IMR-90 (cell line): ENCODE measurements around the gene RABIF. TPM values are rescaled to one million over a fixed set of nuclear protein-coding genes. Genes with fewer than 3 reads are reported as not detected.
"Not testable (repeated sequence)": the region's sequence is repeated elsewhere in the genome, so short reads cannot be mapped to it uniquely, and the experiment has no call there.

ENCODE experiments used
- ATAC-seq: fragments of 200-7000 bp; cut with Tn5 transposase; 2 replicates; pipeline ENCODE4 v1.9.1; 2020; ENCODE audit warnings: low read depth, mild to moderate bottlenecking, moderate library complexity
- BruUV-seq: library from RNA; stranded (reverse); fragments of 400-500 nt; replicated peaks from 2 replicates; lab custom pipeline; 2021; lab: Mats Ljungman, UMichigan
- CTCF ChIA-PET: fragments of 300-600 bp; formaldehyde crosslinking; extraction: SDS; loops from one replicate; lab custom pipeline; 2021; ENCODE audit warnings: antibody characterized with exemption; lab: Yijun Ruan, JAX
- POLR2A ChIA-PET: fragments of 300-600 bp; sonication (Branson Sonifier 250); formaldehyde crosslinking; loops from one replicate; lab custom pipeline; 2022; ENCODE audit warnings: antibody characterized with exemption; ENCODE audit not compliant: unreplicated experiment; lab: Charles Lee
- DNase-seq: peaks from one replicate; pipeline ENCODE4 v3.0.0; 2013
- H2AFZ ChIP-seq: replicated peaks from 2 replicates; pipeline ENCODE3; 2013; ENCODE audit warnings: low read length, mild to moderate bottlenecking; ENCODE audit not compliant: poor library complexity
- H2AK5ac ChIP-seq: 2 replicates; pipeline ENCODE4 v1.6.1; 2013; ENCODE audit warnings: low read depth, low read length, inconsistent platforms
- H2AK9ac ChIP-seq: replicated peaks from 2 replicates; pipeline ENCODE3; 2013; ENCODE audit warnings: mild to moderate bottlenecking, low read depth, low read length, moderate library complexity; ENCODE audit not compliant: poor library complexity
- H2BK120ac ChIP-seq: 2 replicates; pipeline ENCODE4 v1.6.1; 2013; ENCODE audit warnings: low read depth, low read length, inconsistent platforms
- H2BK15ac ChIP-seq: 3 replicates; pipeline ENCODE4 v1.6.1; 2013; ENCODE audit warnings: low read depth, low read length, inconsistent platforms
- H2BK20ac ChIP-seq: 2 replicates; pipeline ENCODE4 v1.6.1; 2013; ENCODE audit warnings: low read depth, mild to moderate bottlenecking, inconsistent platforms, low read length, moderate library complexity
- H2BK5ac ChIP-seq: 2 replicates; pipeline ENCODE4 v1.6.1; 2013; ENCODE audit warnings: mild to moderate bottlenecking, low read depth, low read length, inconsistent platforms; ENCODE audit not compliant: poor library complexity, severe bottlenecking
- H3K14ac ChIP-seq: replicated peaks from 2 replicates; pipeline ENCODE4 v1.6.1; 2013; ENCODE audit warnings: low read depth, low read length, inconsistent platforms
- H3K18ac ChIP-seq: 2 replicates; pipeline ENCODE4 v1.6.1; 2013; ENCODE audit warnings: low read depth, low read length, control low read depth
- H3K23ac ChIP-seq: 2 replicates; pipeline ENCODE4 v1.6.1; 2013; ENCODE audit warnings: low read depth, low read length, inconsistent platforms
- H3K27ac ChIP-seq: 2 replicates; pipeline ENCODE4 v1.5.1; 2013; ENCODE audit warnings: mild to moderate bottlenecking, control low read depth, low read length; ENCODE audit not compliant: insufficient read depth
- H3K27me3 ChIP-seq: 2 replicates; pipeline ENCODE4 v1.6.1; 2013; ENCODE audit warnings: low read length; ENCODE audit not compliant: control insufficient read depth, insufficient read depth
- H3K36me3 ChIP-seq: 2 replicates; pipeline ENCODE4 v1.6.1; 2013; ENCODE audit warnings: low read length, mixed read lengths; ENCODE audit not compliant: control insufficient read depth, insufficient read depth
- H3K4ac ChIP-seq: 2 replicates; pipeline ENCODE4 v1.6.1; 2013; ENCODE audit warnings: low read depth, low read length, inconsistent platforms
- H3K4me1 ChIP-seq: 2 replicates; pipeline ENCODE4 v1.6.1; 2013; ENCODE audit warnings: low read length, mixed read lengths; ENCODE audit not compliant: control insufficient read depth, insufficient read depth
- H3K4me2 ChIP-seq: 2 replicates; pipeline ENCODE4 v1.6.1; 2013; ENCODE audit warnings: low read depth, mild to moderate bottlenecking, control low read depth, low read length, moderate library complexity
- H3K4me3 ChIP-seq: 2 replicates; pipeline ENCODE4 v1.5.1; 2013; ENCODE audit warnings: low read depth, mild to moderate bottlenecking, control low read depth, low read length, moderate library complexity; ENCODE audit not compliant: insufficient read depth
- H3K56ac ChIP-seq: 2 replicates; pipeline ENCODE4 v1.6.1; 2013; ENCODE audit warnings: low read length, inconsistent platforms; ENCODE audit not compliant: insufficient read depth; ENCODE audit errors: extremely low read depth
- H3K79me1 ChIP-seq, 2 experiments: 2 replicates each; pipeline ENCODE4 v1.6.1; 2013; ENCODE audit warnings: low read length in 2 of 2, inconsistent platforms in 1 of 2, low read depth in 1 of 2
- H3K9ac ChIP-seq: 2 replicates; pipeline ENCODE4 v1.6.1; 2013; ENCODE audit warnings: low read depth, low read length, control low read depth
- H3K9me1 ChIP-seq: 2 replicates; pipeline ENCODE4 v1.6.1; 2013; ENCODE audit warnings: low read length, inconsistent platforms; ENCODE audit not compliant: insufficient read depth
- H3K9me3 ChIP-seq: 2 replicates; pipeline ENCODE4 v1.6.1; 2013; ENCODE audit warnings: low read length; ENCODE audit not compliant: control insufficient read depth, insufficient read depth
- H4K20me1 ChIP-seq: 2 replicates; pipeline ENCODE4 v1.6.1; 2013; ENCODE audit warnings: low read length, inconsistent platforms; ENCODE audit not compliant: insufficient read depth
- H4K5ac ChIP-seq: 2 replicates; pipeline ENCODE4 v1.6.1; 2013; ENCODE audit warnings: mild to moderate bottlenecking, low read depth, low read length, control low read depth
- H4K8ac ChIP-seq, 2 experiments: 2 replicates each; pipeline ENCODE4 v1.6.1; 2013; ENCODE audit warnings: low read depth in 2 of 2, low read length in 2 of 2, control low read depth in 1 of 2, inconsistent platforms in 1 of 2
- H4K91ac ChIP-seq: 2 replicates; pipeline ENCODE4 v1.6.1; 2013; ENCODE audit warnings: low read depth, low read length, inconsistent platforms; ENCODE audit not compliant: insufficient read depth
- WGBS, 2 experiments: methylation state at CpG; one replicate each; pipeline versions ENCODE4 v1.1.5 to v1.1.7; 2013; ENCODE audit warnings: missing lambda C conversion rate in 2 of 2; ENCODE audit not compliant: insufficient read length in 1 of 2; ENCODE audit errors: extremely low coverage in 2 of 2; 5-methylcytosine and 5-hydroxymethylcytosine counted together
- dilution Hi-C: fragments of 300-500 bp; cut with HindIII; formaldehyde crosslinking; loops from one replicate; pipeline ENCODE4 v1.14.3; 2018; ENCODE audit warnings: low sequenced_read_pairs; ENCODE audit not compliant: unreplicated experiment
- in situ Hi-C: fragments of 300-500 bp; cut with MboI; formaldehyde crosslinking; loops from 3 replicates; pipeline ENCODE4 v1.14.3; 2019; ENCODE audit warnings: low sequenced_read_pairs, inconsistent platforms, mixed read lengths
- intact Hi-C: fragments of 100-400 bp; cut with micrococcal nuclease; formaldehyde crosslinking; loops from 2 replicates; pipeline ENCODE4 v1.10.0; 2022
- polyA plus RNA-seq, 3 experiments: library from polyadenylated mRNA; depleted of rRNA; stranded (reverse); fragments of >200 nt; gene quantifications; 2 replicates each; pipeline ENCODE4 v1.2.3, GENCODE V29; 2012; ENCODE audit warnings: low replicate concordance in 1 of 3
- total RNA-seq: library from RNA; depleted of rRNA; stranded (reverse); fragments of >200 nt; gene quantifications from 2 replicates; pipeline ENCODE4 v1.2.3, GENCODE V29; 2012

RABIF gene
- total and polyA plus RNA-seq, 2 of the 4 experiments (the other 2 are of a cell fraction): 4.8 to 7.9 TPM

GRCh38 chr1:202903808-202904207 lies 14.9 kb upstream of the RABIF start:
- ATAC-seq, H3K18ac ChIP-seq, H3K4me3 ChIP-seq, H4K5ac ChIP-seq, H2AK9ac ChIP-seq, H3K23ac ChIP-seq, H3K79me1 ChIP-seq, H2AK5ac ChIP-seq, POLR2A ChIA-PET, H2BK15ac ChIP-seq, H2BK20ac ChIP-seq, in situ Hi-C loops, H3K9me1 ChIP-seq, H3K27me3 ChIP-seq, CTCF ChIA-PET, H2AFZ ChIP-seq, H3K27ac ChIP-seq, H3K4me2 ChIP-seq, H3K9ac ChIP-seq, BruUV-seq, H2BK120ac ChIP-seq, H3K4me1 ChIP-seq, intact Hi-C loops, H3K4ac ChIP-seq, DNase-seq, H4K8ac ChIP-seq, H2BK5ac ChIP-seq, H3K56ac ChIP-seq, H3K14ac ChIP-seq, H4K20me1 ChIP-seq, dilution Hi-C loops, H3K9me3 ChIP-seq, H4K91ac ChIP-seq: not testable (repeated sequence)
- WGBS, 2 experiments: no CpG with 5 or more reads among the region's 5 CpGs
- H3K36me3 ChIP-seq: peaks cover 23% of the 10 kb centered on the region
